H9 (cell line): ENCODE data around the gene MGAT5B. TPM values are rescaled to one million over a fixed set of nuclear protein-coding genes. Genes with fewer than 3 reads are reported as not detected.

Experiments used
- DNase-seq: peaks from one replicate; pipeline ENCODE4 v3.0.0-alpha.2; 2017
- H2AFZ ChIP-seq: one replicate; pipeline ENCODE4 v1.6.1; 2013; ENCODE audit warnings: mild to moderate bottlenecking, low read length, control low read depth, moderate library complexity
- H2AK5ac ChIP-seq: 2 replicates; pipeline ENCODE4 v1.6.1; 2013; ENCODE audit warnings: low read length, control low read depth, mixed read lengths; ENCODE audit not compliant: insufficient read length
- H2BK120ac ChIP-seq: one replicate; pipeline ENCODE4 v1.6.1; 2013; ENCODE audit warnings: low read depth, mild to moderate bottlenecking, low read length, control low read depth, inconsistent platforms; ENCODE audit not compliant: poor library complexity, severe bottlenecking
- H2BK12ac ChIP-seq: 2 replicates; pipeline ENCODE4 v1.6.1; 2013; ENCODE audit warnings: low read length, control low read depth, mixed read lengths, low read depth; ENCODE audit not compliant: insufficient read length
- H2BK15ac ChIP-seq: 2 replicates; pipeline ENCODE4 v1.6.1; 2013; ENCODE audit warnings: low read depth, low read length, control low read depth
- H2BK20ac ChIP-seq: one replicate; pipeline ENCODE4 v1.6.1; 2013; ENCODE audit warnings: low read depth, mild to moderate bottlenecking, low read length, control low read depth, inconsistent platforms; ENCODE audit not compliant: poor library complexity, severe bottlenecking
- H2BK5ac ChIP-seq: 2 replicates; pipeline ENCODE4 v1.6.1; 2013; ENCODE audit warnings: low read length, control low read depth, mixed read lengths; ENCODE audit not compliant: insufficient read length
- H3K14ac ChIP-seq: 2 replicates; pipeline ENCODE4 v1.6.1; 2013; ENCODE audit warnings: low read length, control low read depth; ENCODE audit not compliant: insufficient read depth
- H3K18ac ChIP-seq: 2 replicates; pipeline ENCODE4 v1.6.1; 2013; ENCODE audit warnings: low read depth, mild to moderate bottlenecking, mixed read lengths, low read length, control low read depth; ENCODE audit not compliant: insufficient read length
- H3K23ac ChIP-seq: 2 replicates; pipeline ENCODE4 v1.6.1; 2013; ENCODE audit warnings: low read length, control low read depth, mixed read lengths, low read depth; ENCODE audit not compliant: insufficient read length
- H3K23me2 ChIP-seq: 2 replicates; pipeline ENCODE4 v1.6.1; 2013; ENCODE audit warnings: low read depth, mild to moderate bottlenecking, mixed read lengths, low read length, control low read depth; ENCODE audit not compliant: insufficient read length, poor library complexity, severe bottlenecking
- H3K27ac ChIP-seq: 2 replicates; pipeline ENCODE4 v1.5.1; 2013; ENCODE audit warnings: low read length, control low read depth, mixed read lengths, low read depth; ENCODE audit not compliant: insufficient read length
- H3K27me3 ChIP-seq: 2 replicates; pipeline ENCODE4 v1.6.1; 2013; ENCODE audit warnings: low read length, control low read depth, inconsistent platforms; ENCODE audit not compliant: insufficient read depth
- H3K4ac ChIP-seq: 2 replicates; pipeline ENCODE4 v1.6.1; 2013; ENCODE audit warnings: low read depth, mild to moderate bottlenecking, control low read depth, inconsistent platforms, low read length, moderate library complexity
- H3K4me1 ChIP-seq: 2 replicates; pipeline ENCODE4 v1.6.1; 2013; ENCODE audit warnings: low read length, control low read depth, inconsistent platforms; ENCODE audit not compliant: insufficient read depth
- H3K4me2 ChIP-seq: 2 replicates; pipeline ENCODE4 v1.6.1; 2013; ENCODE audit warnings: low read length, control low read depth, mixed read lengths; ENCODE audit not compliant: insufficient read length, insufficient read depth
- H3K56ac ChIP-seq: 2 replicates; pipeline ENCODE4 v1.6.1; 2013; ENCODE audit warnings: low read depth, mild to moderate bottlenecking, mixed read lengths, low read length, control low read depth; ENCODE audit not compliant: insufficient read length
- H3K79me1 ChIP-seq: 2 replicates; pipeline ENCODE4 v1.6.1; 2013; ENCODE audit warnings: low read depth, mild to moderate bottlenecking, moderate library complexity, low read length, control low read depth, inconsistent platforms; ENCODE audit not compliant: insufficient read depth, poor library complexity, severe bottlenecking
- H3K79me2 ChIP-seq: 2 replicates; pipeline ENCODE4 v1.6.1; 2013; ENCODE audit warnings: low read length, control low read depth, inconsistent platforms; ENCODE audit not compliant: insufficient read depth
- H3K9ac ChIP-seq: 2 replicates; pipeline ENCODE4 v1.6.1; 2013; ENCODE audit warnings: low read length, control low read depth, mixed read lengths; ENCODE audit not compliant: insufficient read length; ENCODE audit errors: extremely low read depth
- H3K9me3 ChIP-seq: one replicate; pipeline ENCODE4 v1.6.1; 2013; ENCODE audit warnings: low read depth, low read length, inconsistent platforms; ENCODE audit not compliant: control insufficient read depth
- H3T11ph ChIP-seq: one replicate; pipeline ENCODE4 v1.6.1; 2013; ENCODE audit warnings: mild to moderate bottlenecking, low read length, control low read depth, inconsistent platforms
- H4K20me1 ChIP-seq: one replicate; pipeline ENCODE4 v1.6.1; 2013; ENCODE audit not compliant: control insufficient read depth, insufficient read length, insufficient read depth
- H4K5ac ChIP-seq: 2 replicates; pipeline ENCODE4 v1.6.1; 2013; ENCODE audit warnings: low read depth, mild to moderate bottlenecking, mixed read lengths, low read length, control low read depth; ENCODE audit not compliant: insufficient read length
- H4K8ac ChIP-seq: replicated peaks from 2 replicates; pipeline ENCODE4 v1.6.1; 2013; ENCODE audit warnings: low read length, control low read depth, mixed read lengths, low read depth; ENCODE audit not compliant: insufficient read length
- H4K91ac ChIP-seq: 2 replicates; pipeline ENCODE4 v1.6.1; 2013; ENCODE audit warnings: low read depth, mild to moderate bottlenecking, moderate library complexity, mixed read lengths, low read length, control low read depth; ENCODE audit not compliant: insufficient read length
- H3K27ac Mint-ChIP-seq, 3 experiments: 2 replicates in 2 of 3; 3 replicates in 1 of 3; pipeline ENCODE4 v1.8.0; 2020 to 2021; ENCODE audit warnings: mixed read lengths in 3 of 3, mild to moderate bottlenecking in 1 of 3, moderate library complexity in 1 of 3
- H3K27me3 Mint-ChIP-seq: 2 replicates; pipeline ENCODE4 v1.8.0; 2021; ENCODE audit warnings: low read depth, mild to moderate bottlenecking, moderate library complexity, mixed read lengths
- H3K36me3 Mint-ChIP-seq, 3 experiments: 2 replicates in 2 of 3; 3 replicates in 1 of 3; pipeline ENCODE4 v1.8.0; 2020 to 2021; ENCODE audit warnings: low read depth in 3 of 3, mixed read lengths in 3 of 3; ENCODE audit not compliant: insufficient read depth in 1 of 3
- H3K4me1 Mint-ChIP-seq, 2 experiments: 2 replicates each; pipeline ENCODE4 v1.8.0; 2020; ENCODE audit warnings: mixed read lengths in 2 of 2
- H3K4me3 Mint-ChIP-seq, 2 experiments: 2 replicates in 1 of 2; 3 replicates in 1 of 2; pipeline ENCODE4 v1.8.0; 2020 to 2021; ENCODE audit warnings: mild to moderate bottlenecking in 2 of 2, mixed read lengths in 2 of 2, moderate library complexity in 1 of 2
- H3K9me3 Mint-ChIP-seq, 2 experiments: 2 replicates in 1 of 2; 3 replicates in 1 of 2; pipeline ENCODE4 v1.8.0; 2020; ENCODE audit warnings: mild to moderate bottlenecking in 2 of 2, mixed read lengths in 2 of 2, moderate library complexity in 1 of 2
- WGBS: extraction: QIAGEN DNeasy Blood & Tissue Kit; methylation state at CpG from one replicate; pipeline ENCODE4 v1.1.7; 2013; ENCODE audit warnings: missing lambda C conversion rate, low lambda C conversion rate, mixed read lengths; ENCODE audit not compliant: insufficient read length; ENCODE audit errors: extremely low coverage; 5-methylcytosine and 5-hydroxymethylcytosine counted together
- total RNA-seq: library from RNA; stranded (reverse); gene quantifications from 2 replicates; pipeline ENCODE4 v1.2.1, GENCODE V29; 2021
- TF ChIP-seq, protein P1 (sequence below): fragments of 200-600 bp; sonication (generic); conservative IDR thresholded peaks from 3 replicates; pipeline ENCODE4 v1.8.0; 2021; ENCODE audit warnings: antibody characterized with exemption, mild to moderate bottlenecking

Gene MGAT5B
- total RNA-seq, 1 experiment from 2014 or later, result 4.9 TPM

DNA sequence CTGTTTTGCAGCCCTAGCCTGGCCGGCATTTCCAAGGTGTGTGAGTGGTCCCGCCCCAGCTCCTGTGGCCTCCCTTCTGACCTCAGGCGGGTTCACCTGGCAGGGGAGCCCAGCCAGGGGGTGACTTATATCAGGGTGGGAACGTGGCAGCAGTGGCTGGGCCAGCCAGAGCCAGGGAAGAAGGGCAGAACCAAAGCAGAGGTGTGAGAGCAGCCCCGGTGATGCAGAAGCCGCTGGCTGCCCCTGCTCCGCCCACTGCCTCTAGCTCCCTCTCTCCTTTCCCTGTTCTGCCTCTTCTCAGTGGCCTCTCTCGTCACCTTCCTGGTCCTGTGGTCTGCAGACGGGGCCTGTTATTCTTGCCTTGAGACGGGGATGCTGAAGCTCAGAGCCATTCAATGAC, 12.1 kb downstream of the MGAT5B start:
- no CpG with 5 or more reads among the region's 10 CpGs for WGBS
- no peaks in the 10 kb centered on the region for H3K27me3 ChIP-seq
- peaks cover 3% of the 10 kb centered on the region; the same call in 1 of the 2 replicates for H3K4me1 ChIP-seq
- Mint-ChIP-seq H3K4me3 (no peak overlapping the region), H3K36me3 (peaks cover 2 to 8% (median 5%) of the 10 kb centered on the region in 3 experiments), H3K9me3 (peaks cover 1% of the 10 kb centered on the region in 2 experiments; a peak in 3 of 5 replicates), H3K27ac (peak overlapping the region in 1 of 3 experiments; percentile 60; a peak in 2 of 7 replicates), H3K4me1 (peaks cover 14 to 28% of the 10 kb centered on the region in 2 experiments), H3K27me3 (peaks cover 2% of the 10 kb centered on the region; the same call in 1 of the 2 replicates)
- H2AFZ ChIP-seq, result no peak overlapping the region
- H3K18ac ChIP-seq, result peak overlapping the region; percentile 11
- H4K8ac ChIP-seq, result no peak overlapping the region
- H2BK120ac ChIP-seq, result no peak overlapping the region
- no peak overlapping the region for H3K23ac ChIP-seq
- H2BK15ac ChIP-seq, result no peak overlapping the region
- H3K79me2 ChIP-seq, result no peaks in the 10 kb centered on the region
- H3K4ac ChIP-seq, result no peak overlapping the region
- no peak overlapping the region for H2BK12ac ChIP-seq
- H3K79me1 ChIP-seq, result no peaks in the 10 kb centered on the region
- H3K56ac ChIP-seq, result no peak overlapping the region
- H3K14ac ChIP-seq, result no peak overlapping the region
- no peak overlapping the region for H4K91ac ChIP-seq
- H2BK20ac ChIP-seq, result no peak overlapping the region
- no peaks in the 10 kb centered on the region for H3K23me2 ChIP-seq
- no peak overlapping the region for H4K5ac ChIP-seq
- H3T11ph ChIP-seq, result no peak overlapping the region
- H4K20me1 ChIP-seq, result no peaks in the 10 kb centered on the region
- no peak overlapping the region for H3K27ac ChIP-seq
- no peak for DNase-seq
- no peak overlapping the region for H3K4me2 ChIP-seq
- H2AK5ac ChIP-seq, result no peak overlapping the region
- TF ChIP-seq, protein P1, sequence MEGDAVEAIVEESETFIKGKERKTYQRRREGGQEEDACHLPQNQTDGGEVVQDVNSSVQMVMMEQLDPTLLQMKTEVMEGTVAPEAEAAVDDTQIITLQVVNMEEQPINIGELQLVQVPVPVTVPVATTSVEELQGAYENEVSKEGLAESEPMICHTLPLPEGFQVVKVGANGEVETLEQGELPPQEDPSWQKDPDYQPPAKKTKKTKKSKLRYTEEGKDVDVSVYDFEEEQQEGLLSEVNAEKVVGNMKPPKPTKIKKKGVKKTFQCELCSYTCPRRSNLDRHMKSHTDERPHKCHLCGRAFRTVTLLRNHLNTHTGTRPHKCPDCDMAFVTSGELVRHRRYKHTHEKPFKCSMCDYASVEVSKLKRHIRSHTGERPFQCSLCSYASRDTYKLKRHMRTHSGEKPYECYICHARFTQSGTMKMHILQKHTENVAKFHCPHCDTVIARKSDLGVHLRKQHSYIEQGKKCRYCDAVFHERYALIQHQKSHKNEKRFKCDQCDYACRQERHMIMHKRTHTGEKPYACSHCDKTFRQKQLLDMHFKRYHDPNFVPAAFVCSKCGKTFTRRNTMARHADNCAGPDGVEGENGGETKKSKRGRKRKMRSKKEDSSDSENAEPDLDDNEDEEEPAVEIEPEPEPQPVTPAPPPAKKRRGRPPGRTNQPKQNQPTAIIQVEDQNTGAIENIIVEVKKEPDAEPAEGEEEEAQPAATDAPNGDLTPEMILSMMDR, result no peak
- H3K9ac ChIP-seq, result no peak overlapping the region
- H2BK5ac ChIP-seq, result no peak overlapping the region
- H3K9me3 ChIP-seq, result no peaks in the 10 kb centered on the region
